Natural killer cell (primary cell): ENCODE data around the gene BBS10. TPM values are rescaled to one million over a fixed set of nuclear protein-coding genes. Genes with fewer than 3 reads are reported as not detected.

Experiments used
- ATAC-seq, 3 donors: fragments of 150-1000 bp in 2 of 3; fragments of 200-7000 bp in 1 of 3; cut with Tn5 transposase; 1 replicate in 1 of 3; 2 replicates in 2 of 3; pipeline ENCODE4 v1.10.0; 2021; ENCODE audit warnings: mild to moderate bottlenecking in 2 of 3, moderate library complexity in 2 of 3
- DNase-seq, 2 donors: peaks; one replicate each; pipeline versions ENCODE4 v3.0.0 to v3.0.0-alpha.2; 2013 to 2021; ENCODE audit warnings: mixed read lengths in 1 of 2
- H3K27ac ChIP-seq: one replicate; pipeline ENCODE4 v1.5.1; 2013; ENCODE audit warnings: mild to moderate bottlenecking, low read length
- H3K27me3 ChIP-seq: one replicate; pipeline ENCODE4 v1.6.1; 2013; ENCODE audit warnings: low read length; ENCODE audit not compliant: control insufficient read depth, insufficient read depth
- H3K36me3 ChIP-seq: one replicate; pipeline ENCODE4 v1.6.1; 2013; ENCODE audit warnings: low read length; ENCODE audit not compliant: control insufficient read depth, insufficient read depth
- H3K4me1 ChIP-seq: one replicate; pipeline ENCODE4 v1.6.1; 2013; ENCODE audit warnings: low read length; ENCODE audit not compliant: control insufficient read depth, insufficient read depth
- H3K4me3 ChIP-seq: one replicate; pipeline ENCODE4 v1.5.1; 2013; ENCODE audit warnings: low read length
- H3K9me3 ChIP-seq: one replicate; pipeline ENCODE4 v1.6.1; 2013; ENCODE audit warnings: low read length; ENCODE audit not compliant: control insufficient read depth, insufficient read depth
- H3K27ac Mint-ChIP-seq, 2 donors: one replicate each; pipeline ENCODE4 v1.8.0; 2022; ENCODE audit warnings: mild to moderate bottlenecking in 2 of 2, mixed read lengths in 2 of 2, moderate library complexity in 1 of 2
- H3K27me3 Mint-ChIP-seq, 2 donors: one replicate each; pipeline ENCODE4 v1.8.0; 2022; ENCODE audit warnings: low read depth in 2 of 2, mixed read lengths in 2 of 2
- H3K36me3 Mint-ChIP-seq: one replicate; pipeline ENCODE4 v1.8.0; 2022; ENCODE audit warnings: mixed read lengths
- H3K4me1 Mint-ChIP-seq, 2 donors: one replicate each; pipeline ENCODE4 v1.8.0; 2022; ENCODE audit warnings: mixed read lengths in 2 of 2
- H3K4me3 Mint-ChIP-seq: one replicate; pipeline ENCODE4 v1.8.0; 2022; ENCODE audit warnings: mild to moderate bottlenecking, moderate library complexity, mixed read lengths
- H3K9me3 Mint-ChIP-seq, 2 donors: one replicate each; pipeline ENCODE4 v1.8.0; 2022; ENCODE audit warnings: mixed read lengths in 2 of 2
- whole genome bisulfite sequencing: methylation state at CpG from one replicate; pipeline ENCODE4 v1.1.7; 2013; ENCODE audit warnings: missing lambda C conversion rate; ENCODE audit not compliant: insufficient coverage; 5-methylcytosine and 5-hydroxymethylcytosine counted together
- intact Hi-C: fragments of 100-400 bp; cut with micrococcal nuclease; formaldehyde crosslinking; loops from one replicate; pipeline ENCODE4 v1.14.2; 2022
- total RNA-seq, 4 donors: library from RNA; stranded (reverse); fragments of 120-200 nt in 1 of 4; gene quantifications; one replicate each; pipeline versions ENCODE4 v1.2.3 to v1.2.4, GENCODE V29; 2013 to 2022
- TF ChIP-seq, protein P1 (sequence below): fragments of 200-600 bp; IDR thresholded peaks from one replicate; pipeline ENCODE4 v1.8.0; 2022; ENCODE audit warnings: antibody characterized with exemption

BBS10 gene
- total RNA-seq, 3 donors from 2014 or later (not counting 1 experiment from before 2014, with no cell fraction given) = 2.8 to 4.0 (median 3.3) TPM

DNA sequence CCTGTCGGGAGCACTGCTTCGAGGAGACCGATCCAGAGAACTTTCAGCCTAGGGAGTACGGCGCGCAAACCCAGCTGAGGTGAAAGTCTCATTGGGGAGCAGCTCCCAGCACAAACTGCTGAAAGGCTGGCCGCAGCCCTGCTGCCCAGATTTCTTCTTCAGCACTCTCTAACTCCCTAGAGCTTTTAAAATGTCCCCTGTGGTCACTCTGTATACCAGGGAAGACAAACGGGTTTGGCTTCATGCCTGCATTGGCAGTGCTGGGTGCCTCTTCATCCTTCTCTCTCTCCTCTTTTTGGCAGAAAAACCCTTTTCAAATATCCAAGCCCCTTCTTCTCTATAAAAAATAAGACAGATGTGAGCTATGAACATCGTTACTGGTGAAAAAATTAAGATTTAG is 34.9 kb downstream of the BBS10 start:
- DNase-seq = no peak
- no peaks in the 10 kb centered on the region for H3K36me3 ChIP-seq
- WGBS = 85% methylated on average over 8 of the region's 9 CpGs
- intact Hi-C loops = no loop called here
- ATAC-seq = no peak
- peaks cover 10 to 33% of the 10 kb centered on the region in 2 donors for H3K27me3 Mint-ChIP-seq
- H3K4me3 ChIP-seq = no peak overlapping the region
- H3K4me1 Mint-ChIP-seq = no peaks in the 10 kb centered on the region
- H3K4me1 ChIP-seq = no peaks in the 10 kb centered on the region
- no peak overlapping the region for H3K27ac Mint-ChIP-seq
- H3K9me3 ChIP-seq = no peaks in the 10 kb centered on the region
- no peak overlapping the region for H3K27ac ChIP-seq
- no peaks in the 10 kb centered on the region for H3K36me3 Mint-ChIP-seq
- no peak overlapping the region for H3K4me3 Mint-ChIP-seq
- TF ChIP-seq, protein P1, sequence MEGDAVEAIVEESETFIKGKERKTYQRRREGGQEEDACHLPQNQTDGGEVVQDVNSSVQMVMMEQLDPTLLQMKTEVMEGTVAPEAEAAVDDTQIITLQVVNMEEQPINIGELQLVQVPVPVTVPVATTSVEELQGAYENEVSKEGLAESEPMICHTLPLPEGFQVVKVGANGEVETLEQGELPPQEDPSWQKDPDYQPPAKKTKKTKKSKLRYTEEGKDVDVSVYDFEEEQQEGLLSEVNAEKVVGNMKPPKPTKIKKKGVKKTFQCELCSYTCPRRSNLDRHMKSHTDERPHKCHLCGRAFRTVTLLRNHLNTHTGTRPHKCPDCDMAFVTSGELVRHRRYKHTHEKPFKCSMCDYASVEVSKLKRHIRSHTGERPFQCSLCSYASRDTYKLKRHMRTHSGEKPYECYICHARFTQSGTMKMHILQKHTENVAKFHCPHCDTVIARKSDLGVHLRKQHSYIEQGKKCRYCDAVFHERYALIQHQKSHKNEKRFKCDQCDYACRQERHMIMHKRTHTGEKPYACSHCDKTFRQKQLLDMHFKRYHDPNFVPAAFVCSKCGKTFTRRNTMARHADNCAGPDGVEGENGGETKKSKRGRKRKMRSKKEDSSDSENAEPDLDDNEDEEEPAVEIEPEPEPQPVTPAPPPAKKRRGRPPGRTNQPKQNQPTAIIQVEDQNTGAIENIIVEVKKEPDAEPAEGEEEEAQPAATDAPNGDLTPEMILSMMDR = no peak
- no peaks in the 10 kb centered on the region for H3K9me3 Mint-ChIP-seq
- H3K27me3 ChIP-seq = no peaks in the 10 kb centered on the region

DNA sequence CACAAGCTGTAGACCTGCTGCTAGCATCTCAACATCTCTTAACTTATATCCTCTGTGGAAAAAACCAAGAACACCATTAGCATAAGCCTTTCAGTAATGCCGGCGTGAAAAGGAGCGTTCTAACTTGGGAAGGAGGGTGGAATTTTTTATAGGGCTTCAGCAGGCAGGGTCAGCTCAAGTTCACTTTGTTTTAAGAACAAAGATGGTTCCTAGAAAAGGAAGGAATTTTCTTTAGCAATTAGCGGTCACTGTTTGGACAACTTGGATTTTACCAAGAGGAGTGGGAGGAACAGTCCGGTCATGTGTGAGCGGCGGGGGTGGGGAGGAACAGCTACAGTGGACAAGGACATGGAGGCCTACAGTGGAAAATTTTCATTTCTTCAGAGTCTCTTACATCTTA is 35.9 kb downstream of the BBS10 start:
- no peaks in the 10 kb centered on the region for H3K4me1 ChIP-seq
- Mint-ChIP-seq H3K27me3 (peaks cover 13 to 26% of the 10 kb centered on the region in 2 donors), H3K27ac (no peak overlapping the region), H3K4me3 (no peak overlapping the region), H3K36me3 (no peaks in the 10 kb centered on the region), H3K4me1 (no peaks in the 10 kb centered on the region), H3K9me3 (no peaks in the 10 kb centered on the region)
- H3K36me3 ChIP-seq = no peaks in the 10 kb centered on the region
- ATAC-seq (no peak), DNase-seq (no peak)
- H3K4me3 ChIP-seq = no peak overlapping the region
- TF ChIP-seq, protein P1 = no peak
- no peaks in the 10 kb centered on the region for H3K27me3 ChIP-seq
- intact Hi-C loops = no loop called here
- H3K27ac ChIP-seq = no peak overlapping the region
- WGBS = 83% methylated on average over 7 of the region's 7 CpGs
- H3K9me3 ChIP-seq = no peaks in the 10 kb centered on the region

DNA sequence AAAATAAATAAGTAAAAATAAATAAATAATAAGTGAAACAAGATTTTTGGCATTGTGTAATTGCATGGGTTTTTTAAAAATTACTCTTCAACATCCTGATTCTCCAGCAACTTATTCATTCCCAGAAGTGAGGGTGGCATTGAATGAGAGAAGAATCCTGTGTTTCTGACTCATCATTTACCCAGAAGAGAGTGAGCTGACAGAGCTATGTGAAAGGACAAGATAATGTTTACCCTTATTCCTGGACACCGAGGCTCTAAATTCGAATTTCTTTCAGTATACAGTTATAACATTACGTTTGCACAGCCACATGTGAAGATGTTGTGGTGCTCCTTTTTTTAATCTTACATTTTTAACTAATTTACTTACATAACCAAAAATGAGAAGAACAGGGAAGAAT is 36.4 kb downstream of the BBS10 start:
- no peak overlapping the region for H3K27ac Mint-ChIP-seq
- no peaks in the 10 kb centered on the region for H3K4me1 ChIP-seq
- H3K27me3 ChIP-seq = no peaks in the 10 kb centered on the region
- H3K9me3 Mint-ChIP-seq = no peaks in the 10 kb centered on the region
- no peaks in the 10 kb centered on the region for H3K9me3 ChIP-seq
- no peak for DNase-seq
- TF ChIP-seq, protein P1 = no peak
- H3K4me1 Mint-ChIP-seq = no peaks in the 10 kb centered on the region
- H3K27ac ChIP-seq = no peak overlapping the region
- no peak for ATAC-seq
- peaks cover 13 to 21% of the 10 kb centered on the region in 2 donors for H3K27me3 Mint-ChIP-seq
- H3K4me3 ChIP-seq = no peak overlapping the region
- no peaks in the 10 kb centered on the region for H3K36me3 Mint-ChIP-seq
- intact Hi-C loops = no loop called here
- no peaks in the 10 kb centered on the region for H3K36me3 ChIP-seq
- H3K4me3 Mint-ChIP-seq = no peak overlapping the region
- WGBS = no CpG with 5 or more reads among the region's 3 CpGs

DNA sequence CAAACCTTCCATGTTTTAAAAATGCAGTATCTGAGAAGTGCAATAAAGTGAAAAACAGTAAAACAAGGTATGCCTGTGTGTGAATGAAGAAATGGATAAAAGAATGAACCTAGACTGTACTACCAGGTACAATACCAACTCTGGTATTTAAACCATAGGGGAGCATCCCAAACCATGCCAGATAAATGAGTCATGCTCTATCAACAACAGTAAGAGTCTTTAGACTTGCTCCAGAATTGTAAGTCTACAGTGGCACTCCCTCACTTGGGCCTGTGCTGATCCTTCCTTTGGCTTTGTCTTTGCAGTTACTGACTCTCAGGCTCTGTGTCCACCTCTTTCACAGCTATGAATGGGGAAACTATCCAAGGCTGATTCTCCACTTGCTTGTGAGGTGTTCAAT is 38.1 kb downstream of the BBS10 start:
- intact Hi-C loops = no loop called here
- Mint-ChIP-seq H3K9me3 (no peaks in the 10 kb centered on the region), H3K27me3 (peaks cover 7 to 17% of the 10 kb centered on the region in 2 donors), H3K36me3 (no peaks in the 10 kb centered on the region), H3K27ac (no peak overlapping the region), H3K4me3 (no peak overlapping the region), H3K4me1 (no peaks in the 10 kb centered on the region)
- ATAC-seq = no peak
- no peak overlapping the region for H3K27ac ChIP-seq
- H3K4me3 ChIP-seq = no peak overlapping the region
- no peak for DNase-seq
- no peaks in the 10 kb centered on the region for H3K36me3 ChIP-seq
- TF ChIP-seq, protein P1 = no peak
- H3K4me1 ChIP-seq = no peaks in the 10 kb centered on the region
- H3K9me3 ChIP-seq = no peaks in the 10 kb centered on the region
- no peaks in the 10 kb centered on the region for H3K27me3 ChIP-seq
